A549 (cell line): ENCODE data around the gene SLC38A4.

Experiments
- BHLHE40 ChIP-seq: IDR thresholded peaks from 2 replicates; pipeline ENCODE4 v1.6.1; 2012; ENCODE audit warnings: low read depth, low read length, inconsistent platforms
- HDAC2 ChIP-seq: fragments of 200-600 bp; sonication (generic); IDR thresholded peaks from 2 replicates; pipeline ENCODE4 v1.6.1; 2016
- JUNB ChIP-seq: fragments of >200 bp; sonication (Bioruptor Twin); formaldehyde crosslinking; IDR thresholded peaks from 2 replicates; pipeline ENCODE4 v1.6.1; 2016
- MYC ChIP-seq: IDR thresholded peaks from 2 replicates; pipeline ENCODE4 v1.6.1; 2012; ENCODE audit warnings: mild to moderate bottlenecking, inconsistent platforms, low read length, improper control_type of control experiment, borderline replicate concordance
- POLR2A ChIP-seq: IDR thresholded peaks from 2 replicates; pipeline ENCODE4 v1.6.1; 2012; ENCODE audit warnings: mild to moderate bottlenecking, low read length
- RNF2 ChIP-seq: fragments of 200-600 bp; sonication (generic); IDR thresholded peaks from 2 replicates; pipeline ENCODE4 v1.6.1; 2016; ENCODE audit warnings: low read depth, mild to moderate bottlenecking, antibody characterized with exemption, moderate library complexity, borderline replicate concordance
- SREBF2 ChIP-seq: fragments of 450-650 bp; IDR thresholded peaks from 2 replicates; pipeline ENCODE4 v1.6.1; 2014; ENCODE audit warnings: mild to moderate bottlenecking, moderate library complexity
- TF ChIP-seq, protein P1 (sequence below): fragments of >200 bp; sonication (Bioruptor Twin); formaldehyde crosslinking; IDR thresholded peaks from 3 replicates; pipeline ENCODE4 v1.5.1; 2016

DNA sequence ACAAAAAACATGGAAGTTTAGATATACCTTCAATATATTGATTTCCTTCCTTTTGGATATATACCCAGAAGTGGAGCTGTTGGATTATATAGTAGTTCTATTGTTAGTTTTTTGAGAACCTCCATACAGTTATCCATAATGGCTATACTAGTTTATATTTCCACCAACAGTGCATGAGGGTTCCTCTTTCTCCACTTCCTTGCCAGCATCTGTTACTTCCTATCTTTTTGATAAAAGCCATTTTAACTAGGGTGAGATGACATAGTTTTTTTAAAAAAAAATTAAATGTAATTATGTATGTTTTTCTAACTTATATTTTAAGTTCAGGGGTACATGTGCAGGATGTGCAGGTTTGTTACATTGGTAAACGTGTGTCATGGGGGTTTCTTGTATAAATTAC is 10.0 kb upstream of the SLC38A4 start:
- no peak for TF ChIP-seq RNF2
- TF ChIP-seq HDAC2 = no peak
- TF ChIP-seq BHLHE40 = no peak
- no peak for TF ChIP-seq SREBF2
- TF ChIP-seq, protein P1, sequence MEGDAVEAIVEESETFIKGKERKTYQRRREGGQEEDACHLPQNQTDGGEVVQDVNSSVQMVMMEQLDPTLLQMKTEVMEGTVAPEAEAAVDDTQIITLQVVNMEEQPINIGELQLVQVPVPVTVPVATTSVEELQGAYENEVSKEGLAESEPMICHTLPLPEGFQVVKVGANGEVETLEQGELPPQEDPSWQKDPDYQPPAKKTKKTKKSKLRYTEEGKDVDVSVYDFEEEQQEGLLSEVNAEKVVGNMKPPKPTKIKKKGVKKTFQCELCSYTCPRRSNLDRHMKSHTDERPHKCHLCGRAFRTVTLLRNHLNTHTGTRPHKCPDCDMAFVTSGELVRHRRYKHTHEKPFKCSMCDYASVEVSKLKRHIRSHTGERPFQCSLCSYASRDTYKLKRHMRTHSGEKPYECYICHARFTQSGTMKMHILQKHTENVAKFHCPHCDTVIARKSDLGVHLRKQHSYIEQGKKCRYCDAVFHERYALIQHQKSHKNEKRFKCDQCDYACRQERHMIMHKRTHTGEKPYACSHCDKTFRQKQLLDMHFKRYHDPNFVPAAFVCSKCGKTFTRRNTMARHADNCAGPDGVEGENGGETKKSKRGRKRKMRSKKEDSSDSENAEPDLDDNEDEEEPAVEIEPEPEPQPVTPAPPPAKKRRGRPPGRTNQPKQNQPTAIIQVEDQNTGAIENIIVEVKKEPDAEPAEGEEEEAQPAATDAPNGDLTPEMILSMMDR = no peak
- no peak for TF ChIP-seq POLR2A
- no peak for TF ChIP-seq JUNB
- no peak for TF ChIP-seq MYC
